ENCODE measurements around the gene NRG2.

The NRG2 gene

DNA sequence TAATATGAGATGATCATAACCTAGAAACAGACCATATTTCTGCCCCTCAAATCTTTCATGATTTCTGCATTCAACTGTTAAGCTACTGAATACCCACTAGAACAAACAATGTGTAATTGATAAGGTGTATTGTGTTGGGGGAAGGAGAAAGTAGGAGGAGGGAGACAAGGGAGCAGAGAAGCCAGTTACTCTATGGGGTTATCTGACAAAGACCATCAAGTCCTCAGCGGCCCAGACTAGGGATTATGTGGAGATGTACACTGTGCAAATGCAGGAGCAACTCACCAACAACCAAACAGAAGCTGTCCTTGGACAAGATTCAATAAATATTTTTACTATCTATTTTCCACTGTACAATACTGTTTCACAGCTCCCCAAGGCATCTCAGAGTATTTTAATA is 2.7 kb downstream of the NRG2 start:
- no peak for FAIRE-seq

GRCh38 chr5:140039561-140039960 is 3.5 kb downstream of the NRG2 start:
- no peak for FAIRE-seq

DNA sequence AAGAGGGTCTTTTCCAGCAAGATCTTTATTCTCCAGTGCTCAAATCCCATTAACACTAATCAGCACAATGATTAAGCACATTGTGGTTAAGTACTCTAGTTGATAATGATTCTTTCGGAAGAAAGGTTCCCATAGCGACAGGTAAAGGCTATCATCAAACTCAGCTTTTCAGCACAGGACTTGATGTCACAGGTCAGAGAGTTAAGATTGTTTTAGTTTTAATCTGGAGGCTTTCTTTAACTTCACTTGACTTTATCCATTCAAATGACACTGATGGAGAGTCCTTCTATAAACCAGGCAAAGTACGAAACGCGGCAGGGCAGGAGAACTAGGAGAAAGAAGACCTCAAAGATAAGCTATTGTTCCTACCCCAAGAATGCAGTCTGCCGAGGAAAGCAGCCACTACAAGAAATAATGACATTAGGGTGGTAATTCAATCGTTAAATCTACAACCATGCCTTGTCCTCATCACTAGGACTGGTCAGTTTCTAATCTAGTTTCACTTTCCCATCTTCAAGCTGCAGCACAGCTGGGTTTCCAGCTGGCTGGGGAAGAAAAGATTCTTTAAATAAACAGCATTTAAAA is 4.6 kb downstream of the NRG2 start:
- FAIRE-seq = peak; percentile 88

- no peak for FAIRE-seq
These were observed 6.1 kb downstream of the NRG2 start for GRCh38 chr5:140037012-140037411.

GRCh38 chr5:140035881-140036280 is 7.2 kb downstream of the NRG2 start:
- FAIRE-seq = no peak

GRCh38 chr5:140033037-140033760 is 9.9 kb downstream of the NRG2 start:
- no peak for FAIRE-seq

DNA sequence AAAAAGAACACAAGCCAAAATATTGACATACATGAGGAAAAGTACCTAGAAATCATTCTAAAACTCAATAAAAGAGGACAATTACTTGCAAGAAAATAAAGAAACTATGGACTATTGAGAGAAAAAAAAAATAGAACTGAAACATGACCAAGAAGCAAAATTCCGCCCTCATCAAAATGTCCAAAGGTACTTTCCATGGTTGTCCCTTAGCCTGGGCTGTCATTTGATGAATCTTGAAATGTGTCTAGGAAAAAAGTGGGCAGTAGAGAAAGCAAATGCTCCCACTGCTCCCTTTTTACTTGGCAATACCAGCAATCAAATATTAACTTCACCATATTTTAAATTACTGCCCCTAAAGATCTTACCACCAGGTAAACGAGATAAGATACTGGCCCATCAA is 10.8 kb downstream of the NRG2 start:
- no peak for FAIRE-seq

- FAIRE-seq = no peak
These were observed 15.3 kb downstream of the NRG2 start for GRCh38 chr5:140027807-140028206.

GRCh38 chr5:140025736-140026135 is 17.4 kb downstream of the NRG2 start:
- no peak for FAIRE-seq

DNA sequence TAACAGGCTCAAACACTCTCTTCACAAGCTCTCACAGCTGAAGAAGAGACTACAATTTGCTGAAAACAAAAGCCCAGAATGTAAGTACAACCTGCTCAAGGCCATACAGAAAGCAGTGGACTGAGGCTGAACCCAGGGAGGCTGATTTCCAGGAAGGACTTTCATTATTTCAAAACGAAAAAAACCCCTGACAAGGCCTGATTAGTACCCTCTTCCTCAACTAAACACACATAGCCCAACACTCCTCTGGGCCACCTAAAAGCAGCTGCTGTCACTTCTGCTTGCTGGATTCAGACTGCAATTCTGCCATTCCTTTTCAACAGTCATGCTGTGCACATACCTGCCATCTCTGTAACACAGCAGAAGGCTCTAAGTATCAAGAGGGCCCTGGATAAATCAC is 18.2 kb downstream of the NRG2 start:
- no peak for FAIRE-seq

GRCh38 chr5:140023611-140024191 is 19.4 kb downstream of the NRG2 start:
- FAIRE-seq = no peak

DNA sequence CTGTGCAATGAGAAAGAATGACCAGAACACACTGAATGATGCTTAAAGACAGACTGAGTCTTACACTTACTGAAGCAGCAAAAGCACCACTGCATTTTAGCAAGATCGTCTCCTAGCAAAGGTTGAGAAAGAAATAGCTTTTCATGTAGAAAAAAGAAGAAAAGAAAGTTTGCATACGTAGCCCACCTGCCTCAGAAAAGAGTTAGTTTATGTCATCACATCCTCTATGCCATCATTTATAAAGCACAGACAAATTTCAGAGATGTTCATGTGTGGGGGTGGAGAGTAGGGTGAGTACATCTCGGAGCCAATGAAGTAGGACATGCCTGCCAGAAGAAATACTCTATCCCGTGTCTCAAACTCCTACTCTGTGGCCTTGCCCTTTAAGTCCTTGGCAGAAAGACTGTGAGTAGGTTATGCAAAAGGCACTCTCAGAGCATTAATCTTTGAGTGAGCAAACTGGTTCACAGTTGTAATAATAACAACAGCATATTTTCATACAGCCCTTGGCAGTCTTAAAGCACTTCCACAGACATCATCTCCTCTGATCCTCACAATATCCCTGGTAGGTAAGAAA is 22.4 kb downstream of the NRG2 start:
- no peak for FAIRE-seq

DNA sequence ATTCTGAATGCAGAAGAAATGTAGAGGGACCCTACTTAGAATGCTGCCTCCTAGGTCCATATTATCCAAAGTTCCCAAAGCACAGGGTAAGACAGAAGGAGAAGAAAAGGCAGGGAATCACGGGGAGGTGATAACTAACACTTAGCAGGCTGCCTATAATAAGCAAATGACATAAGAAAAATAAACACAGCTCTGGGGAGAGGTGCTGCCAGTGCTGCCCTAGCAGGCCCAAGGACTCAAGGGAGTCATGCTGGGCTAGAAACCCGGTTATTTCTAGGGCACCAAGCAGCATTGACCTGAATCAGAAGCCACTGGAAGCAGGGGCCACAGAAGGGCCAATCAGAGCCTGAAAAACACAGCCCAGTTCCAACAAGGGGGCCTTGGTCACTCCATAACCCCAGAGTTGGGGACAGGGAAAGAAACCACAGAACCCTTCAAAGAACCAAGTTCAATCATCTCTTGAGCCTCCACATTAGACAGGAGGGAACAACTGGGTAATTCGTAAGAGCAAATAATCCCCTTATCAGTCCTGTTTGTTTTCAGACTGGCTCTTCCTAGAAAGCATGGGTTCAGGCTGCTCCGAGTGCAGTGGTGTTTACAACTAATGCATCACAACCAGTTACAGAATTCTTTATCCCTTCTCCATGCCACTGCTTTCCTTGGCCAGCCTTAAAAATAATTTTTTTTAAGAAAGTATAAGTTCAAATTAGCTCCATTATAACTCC is 24.0 kb downstream of the NRG2 start:
- no peak for FAIRE-seq

- FAIRE-seq = no peak
These were observed 24.6 kb downstream of the NRG2 start for GRCh38 chr5:140018517-140018916.

- no peak for FAIRE-seq
These were observed 25.0 kb downstream of the NRG2 start for GRCh38 chr5:140018096-140018481.

DNA sequence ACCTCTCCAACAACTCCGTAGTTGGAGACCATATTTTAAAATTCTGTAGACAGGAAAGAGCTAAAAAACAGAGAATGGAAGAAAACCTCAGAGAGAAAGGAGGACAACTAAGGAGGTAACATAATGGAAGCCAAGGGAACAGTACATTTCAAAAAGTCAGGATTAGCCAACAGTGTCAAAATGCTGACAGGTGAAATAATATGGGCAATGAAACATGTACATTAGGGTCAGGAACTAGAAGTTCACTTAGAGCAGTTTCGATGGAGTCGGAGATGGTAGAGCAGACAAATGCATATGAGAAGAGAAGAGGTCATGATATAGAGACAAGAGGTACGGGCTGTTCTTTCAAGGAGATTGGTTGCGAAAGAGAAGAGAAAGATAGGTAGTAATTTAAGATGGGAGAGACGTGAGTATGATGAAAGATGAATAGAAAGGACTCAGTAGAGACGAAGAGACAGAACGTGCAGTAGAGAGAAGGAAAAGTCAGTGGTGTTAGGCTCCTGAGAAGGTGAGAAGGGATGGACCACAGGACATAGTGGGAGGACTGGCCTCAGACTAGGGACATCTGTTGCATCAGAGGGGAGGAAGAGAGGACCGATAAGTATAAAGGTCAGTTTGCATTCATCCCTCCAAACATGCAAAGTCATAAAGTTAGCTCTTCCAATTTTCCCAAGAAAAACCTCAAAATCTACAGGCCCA is 25.6 kb downstream of the NRG2 start:
- FAIRE-seq = no peak

DNA sequence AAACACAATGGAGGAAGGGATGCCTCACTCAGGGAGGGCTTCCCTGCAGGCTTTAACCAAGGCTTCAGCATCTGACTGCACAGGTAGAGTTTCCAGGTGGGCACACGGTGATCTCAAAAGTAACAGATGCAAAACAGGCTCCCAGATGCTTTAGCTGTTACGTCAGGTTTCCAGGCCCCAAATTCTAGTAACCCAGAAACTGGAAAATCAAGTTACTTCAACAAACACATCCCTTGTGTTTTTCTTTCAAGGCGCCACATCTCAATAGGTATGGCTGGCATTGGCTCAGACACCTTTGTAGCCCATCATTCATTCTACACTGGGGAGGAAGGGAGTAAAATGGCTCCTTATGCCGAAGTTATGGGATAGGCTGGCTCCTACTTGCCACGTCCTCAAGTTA is 27.4 kb downstream of the NRG2 start:
- FAIRE-seq = no peak

DNA sequence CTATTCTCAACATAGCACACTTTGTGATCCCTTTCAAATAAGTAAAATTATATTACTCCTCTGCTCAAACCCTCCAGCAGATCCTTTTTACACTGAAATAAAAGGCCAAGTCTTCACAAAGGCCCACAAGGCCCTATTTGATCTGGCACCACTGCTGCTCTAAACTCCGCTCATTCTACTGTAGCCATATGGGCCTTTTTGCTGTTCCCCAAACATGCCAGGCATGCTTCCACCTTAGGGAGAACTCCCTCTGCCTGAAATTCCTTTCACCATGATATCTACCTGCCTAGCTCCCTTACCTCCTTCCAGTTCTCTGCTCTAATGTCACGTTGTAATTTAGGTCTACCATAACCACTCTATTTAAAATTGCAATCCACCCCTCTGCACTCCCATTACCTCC is 28.3 kb downstream of the NRG2 start:
- no peak for FAIRE-seq

DNA sequence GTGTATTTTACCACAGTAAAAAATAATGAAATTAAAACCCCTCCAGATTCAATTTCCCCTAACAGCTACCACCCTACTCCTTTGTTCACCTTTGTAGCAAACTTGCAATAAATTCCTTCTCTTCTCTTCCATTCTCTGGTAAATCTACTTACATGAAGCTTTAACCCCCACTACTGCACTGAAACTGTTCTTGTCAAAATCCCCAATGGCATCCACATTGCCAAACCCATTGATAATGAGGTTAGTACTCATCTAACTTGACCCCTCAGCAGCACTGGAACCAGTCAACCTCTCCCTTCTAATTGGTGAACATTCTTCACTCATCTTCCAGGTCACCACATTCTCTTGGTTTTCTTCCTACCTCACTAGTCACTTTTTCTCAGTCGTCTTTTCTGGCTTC is 29.6 kb downstream of the NRG2 start:
- no peak for FAIRE-seq

DNA sequence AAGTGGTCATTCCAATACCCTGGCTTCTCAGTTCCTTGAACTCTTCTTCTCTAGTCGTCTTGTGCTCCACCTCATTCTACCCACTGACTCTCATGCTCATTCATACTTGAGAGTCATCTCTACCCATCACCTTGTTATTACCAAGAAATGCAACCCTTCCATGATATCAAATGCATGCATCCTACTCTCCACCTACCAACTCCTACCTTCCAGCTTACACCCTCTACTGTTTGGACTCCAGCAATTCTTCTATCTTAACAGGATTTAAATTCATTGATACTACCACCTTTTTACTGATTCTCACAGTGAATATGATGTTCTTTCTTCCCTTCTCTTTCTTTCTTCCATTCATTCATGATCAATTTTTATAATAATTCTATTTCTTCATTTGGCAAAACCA is 30.7 kb downstream of the NRG2 start:
- FAIRE-seq = no peak

DNA sequence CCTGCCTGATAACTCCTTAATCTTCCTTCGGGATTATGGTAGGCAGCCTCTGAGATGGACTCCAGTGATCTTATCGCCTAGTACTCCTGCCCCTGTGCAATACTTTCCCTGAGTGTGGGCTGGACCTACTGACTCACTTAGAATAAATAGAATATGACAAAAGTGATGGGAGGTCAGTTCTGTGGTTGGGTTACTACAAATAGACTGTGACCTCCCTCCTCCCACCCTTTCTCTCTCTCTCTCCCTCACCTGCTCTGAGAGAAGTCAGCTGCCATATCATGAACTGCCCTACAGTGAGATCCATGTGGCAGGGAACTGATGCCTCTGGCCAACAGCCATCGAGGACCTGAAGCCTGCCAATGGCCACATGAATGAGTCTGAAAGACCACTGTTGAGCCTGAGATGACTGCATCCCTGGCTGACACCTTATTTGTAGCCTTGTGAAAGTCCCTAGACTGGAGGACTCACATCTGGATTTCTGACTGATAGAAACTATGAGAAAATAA is 31.7 kb downstream of the NRG2 start:
- no peak for FAIRE-seq

- no peak for FAIRE-seq
These were observed 32.3 kb downstream of the NRG2 start for GRCh38 chr5:140010798-140011197.

- no peak for FAIRE-seq
These were observed 35.8 kb downstream of the NRG2 start for GRCh38 chr5:140007311-140007710.

All from islet of Langerhans (tissue), 1 donor.